Suprapubic skin (tissue), 4 donors: Measurements from ENCODE around the gene AKAP13.

Experiments used
- POLR2A ChIP-seq, 2 donors: fragments of 450-650 bp; IDR thresholded peaks; one replicate each; pipeline ENCODE4 v1.6.1; 2017; ENCODE audit warnings: antibody characterized with exemption in 2 of 2, mild to moderate bottlenecking in 2 of 2, moderate library complexity in 2 of 2
- POLR2AphosphoS5 ChIP-seq, 3 donors: sonication (generic); formaldehyde crosslinking; IDR thresholded peaks; one replicate each; pipeline ENCODE4 v1.6.1; 2017; ENCODE audit warnings: antibody characterized with exemption in 3 of 3

DNA sequence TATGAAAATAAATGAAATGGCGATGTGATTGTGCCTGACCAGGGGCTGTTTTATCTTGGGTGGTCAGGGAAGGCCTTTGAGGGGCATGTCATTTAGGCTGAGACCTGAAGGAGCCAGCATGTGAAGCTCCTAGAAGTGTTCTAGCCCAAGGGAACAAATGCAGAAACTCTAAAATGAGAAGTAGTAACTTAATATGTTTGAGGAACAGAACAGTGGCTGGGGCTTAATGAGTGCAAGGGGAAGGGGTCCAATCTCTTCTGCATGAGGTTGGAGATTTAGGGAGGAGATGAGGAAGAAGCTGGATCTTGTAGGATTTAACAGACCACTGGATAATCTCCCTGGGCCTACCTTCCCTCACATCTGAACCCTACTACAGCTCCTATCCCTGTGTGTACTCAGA lies 110.5 kb downstream of the AKAP13 start:
- no peak for TF ChIP-seq POLR2A (IDR thresholded peaks at IDR 0.05)
- no peak for TF ChIP-seq POLR2AphosphoS5 (IDR thresholded peaks at IDR 0.05)
